K562 (cell line): ENCODE measurements around the gene CCDC97. TPM values are rescaled to one million over a fixed set of nuclear protein-coding genes. Genes with fewer than 3 reads are reported as not detected.

Experiments
- CC2D1A ChIP-seq: fragments of 450-650 bp; IDR thresholded peaks from 2 replicates; pipeline ENCODE4 v1.6.1; 2017; ENCODE audit warnings: mild to moderate bottlenecking
- DDX20 ChIP-seq: fragments of 450-650 bp; IDR thresholded peaks from 2 replicates; pipeline ENCODE4 v1.6.1; 2016; ENCODE audit warnings: missing genetic modification characterization, low read depth, mild to moderate bottlenecking, missing compliant biosample characterization, moderate library complexity
- IRF2 ChIP-seq: sonication (generic); formaldehyde crosslinking; IDR thresholded peaks from 2 replicates; pipeline ENCODE4 v1.8.1; 2022; ENCODE audit warnings: mild to moderate bottlenecking, missing genetic modification reagents
- KLF1 ChIP-seq: fragments of 450-650 bp; IDR thresholded peaks from 2 replicates; pipeline ENCODE4 v1.6.1; 2016; ENCODE audit warnings: missing genetic modification characterization, missing compliant biosample characterization
- MCM2 ChIP-seq: fragments of 450-650 bp; IDR thresholded peaks from 2 replicates; pipeline ENCODE4 v1.6.1; 2017; ENCODE audit warnings: low read depth, mild to moderate bottlenecking
- MEF2A ChIP-seq: IDR thresholded peaks from 2 replicates; pipeline ENCODE4 v1.6.1; 2011; ENCODE audit warnings: low read depth, mild to moderate bottlenecking, low read length, moderate library complexity; ENCODE audit not compliant: control insufficient read depth
- NFE2 ChIP-seq: IDR thresholded peaks from 2 replicates; pipeline ENCODE4 v1.6.1; 2014; ENCODE audit warnings: antibody characterized with exemption, low read depth
- POLR2AphosphoS2 ChIP-seq: IDR thresholded peaks from 2 replicates; pipeline ENCODE4 v1.6.1; 2012; ENCODE audit warnings: low read length, improper control_type of control experiment
- POLR3G ChIP-seq: IDR thresholded peaks from 2 replicates; pipeline ENCODE4 v1.6.1; 2011; ENCODE audit not compliant: insufficient read length, insufficient replicate concordance; ENCODE audit errors: extremely low read depth
- RCOR1 ChIP-seq, 2 experiments: IDR thresholded peaks; 2 replicates each; pipeline ENCODE4 v1.6.1; 2012; ENCODE audit warnings: low read depth in 2 of 2, low read length in 2 of 2, borderline replicate concordance in 1 of 2, improper control_type of control experiment in 1 of 2
- SIN3B ChIP-seq: fragments of 450-650 bp; IDR thresholded peaks from 2 replicates; pipeline ENCODE4 v1.6.1; 2017; ENCODE audit warnings: low read depth, mild to moderate bottlenecking, moderate library complexity
- TCF3 ChIP-seq: sonication (generic); formaldehyde crosslinking; IDR thresholded peaks from 2 replicates; pipeline ENCODE4 v1.4.0; 2020; ENCODE audit warnings: mild to moderate bottlenecking, missing genetic modification reagents
- ZBTB8A ChIP-seq: fragments of 450-650 bp; IDR thresholded peaks from 2 replicates; pipeline ENCODE4 v1.6.1; 2018; ENCODE audit warnings: mild to moderate bottlenecking, moderate library complexity; ENCODE audit not compliant: partially characterized antibody
- ZNF133 ChIP-seq: fragments of 250-450 bp; sonication (Bioruptor Pico); IDR thresholded peaks from 2 replicates; pipeline ENCODE4 v1.4.0; 2020; ENCODE audit warnings: mild to moderate bottlenecking
- ZNF311 ChIP-seq: fragments of 250-450 bp; sonication (Bioruptor Pico); IDR thresholded peaks from 2 replicates; pipeline ENCODE4 v1.4.0; 2020; ENCODE audit warnings: mild to moderate bottlenecking, moderate library complexity
- ZNF551 ChIP-seq: fragments of 250-450 bp; sonication (Bioruptor Pico); IDR thresholded peaks from 2 replicates; pipeline ENCODE4 v1.5.0; 2021; ENCODE audit warnings: mild to moderate bottlenecking, moderate library complexity
- ZNF584 ChIP-seq: fragments of 200-800 bp; sonication (Bioruptor generic); IDR thresholded peaks from 2 replicates; pipeline ENCODE4 v1.6.1; 2016; ENCODE audit warnings: low read depth, mild to moderate bottlenecking, missing genetic modification characterization, missing compliant biosample characterization
- polyA plus RNA-seq, 8 experiments: library from polyadenylated mRNA; depleted of rRNA in 4 of 8; stranded (reverse) in 5 of 8; unstranded in 3 of 8; fragments of >200 nt; fragmentation: Nextera tagmentation in 2 of 8; fragmentation: Illumina TruSeq in 1 of 8; extraction: Ambion mirVana in 2 of 8; extraction: Trizol in 1 of 8; gene quantifications; 2 replicates each; pipeline versions ENCODE4 v1.2.1 to v1.2.3, GENCODE V29; 2011 to 2014; ENCODE audit warnings: inconsistent platforms in 1 of 8, missing spikeins in 1 of 8
- total RNA-seq, 7 experiments: library from RNA; depleted of rRNA in 6 of 7; stranded (reverse); fragments of >200 nt in 6 of 7; fragmentation: Illumina TruSeq in 2 of 7; extraction: Trizol in 2 of 7; gene quantifications; 2 replicates each; pipeline versions ENCODE4 v1.2.1 to v1.2.3, GENCODE V29; 2011 to 2021; ENCODE audit warnings: low replicate concordance in 1 of 7
- TF ChIP-seq, protein P1 (sequence below): fragments of 450-650 bp; IDR thresholded peaks from 2 replicates; pipeline ENCODE4 v1.6.1; 2016; ENCODE audit warnings: mild to moderate bottlenecking
- TF ChIP-seq, protein P2 (sequence below), 2 experiments: IDR thresholded peaks; 2 replicates each; pipeline ENCODE4 v1.6.1; 2012; ENCODE audit warnings: improper control_type of control experiment in 2 of 2, low read depth in 2 of 2, low read length in 2 of 2, borderline replicate concordance in 1 of 2
- TF ChIP-seq, protein P3 (sequence below): sonication (generic); formaldehyde crosslinking; IDR thresholded peaks from 2 replicates; pipeline ENCODE4 v1.8.1; 2023; ENCODE audit warnings: mild to moderate bottlenecking, missing genetic modification reagents
- TF ChIP-seq, protein P4 (sequence below): fragments of 200-800 bp; sonication (Bioruptor generic); IDR thresholded peaks from 2 replicates; pipeline ENCODE4 v1.6.1; 2017; ENCODE audit warnings: missing genetic modification characterization, missing compliant biosample characterization

Gene CCDC97
- total and polyA plus RNA-seq, 9 of the 15 experiments (the other 6 are each of a cell fraction or from before 2014, with no cell fraction given) = 0.60 to 16.5 (median 7.0) TPM

DNA sequence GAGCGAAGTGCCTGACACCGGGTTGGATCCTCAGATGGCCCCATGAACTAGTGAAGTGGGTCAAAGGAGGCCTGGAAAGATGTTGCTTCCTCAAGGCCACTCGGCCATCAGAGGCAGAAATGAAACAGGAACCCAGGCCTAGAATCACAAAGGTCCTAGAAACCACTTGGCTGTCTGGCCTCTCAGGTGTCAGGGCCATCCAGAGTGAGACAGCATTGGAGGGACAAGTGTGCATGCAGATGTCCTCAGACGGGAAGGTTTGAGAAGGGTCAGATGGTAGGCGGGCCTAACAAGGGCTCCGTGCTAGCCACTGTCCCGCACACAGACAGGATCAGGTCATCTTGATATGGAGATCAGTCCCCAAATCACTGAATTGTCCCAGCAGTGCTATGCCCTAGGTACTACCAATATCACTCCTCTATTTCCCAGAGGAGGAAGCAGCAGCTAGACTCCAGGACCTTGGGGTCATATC is 14.3 kb downstream of the CCDC97 start (continued):
- no peak for TF ChIP-seq ZNF133
- no peak for TF ChIP-seq CC2D1A
- no peak for TF ChIP-seq POLR3G
- TF ChIP-seq, protein P1, sequence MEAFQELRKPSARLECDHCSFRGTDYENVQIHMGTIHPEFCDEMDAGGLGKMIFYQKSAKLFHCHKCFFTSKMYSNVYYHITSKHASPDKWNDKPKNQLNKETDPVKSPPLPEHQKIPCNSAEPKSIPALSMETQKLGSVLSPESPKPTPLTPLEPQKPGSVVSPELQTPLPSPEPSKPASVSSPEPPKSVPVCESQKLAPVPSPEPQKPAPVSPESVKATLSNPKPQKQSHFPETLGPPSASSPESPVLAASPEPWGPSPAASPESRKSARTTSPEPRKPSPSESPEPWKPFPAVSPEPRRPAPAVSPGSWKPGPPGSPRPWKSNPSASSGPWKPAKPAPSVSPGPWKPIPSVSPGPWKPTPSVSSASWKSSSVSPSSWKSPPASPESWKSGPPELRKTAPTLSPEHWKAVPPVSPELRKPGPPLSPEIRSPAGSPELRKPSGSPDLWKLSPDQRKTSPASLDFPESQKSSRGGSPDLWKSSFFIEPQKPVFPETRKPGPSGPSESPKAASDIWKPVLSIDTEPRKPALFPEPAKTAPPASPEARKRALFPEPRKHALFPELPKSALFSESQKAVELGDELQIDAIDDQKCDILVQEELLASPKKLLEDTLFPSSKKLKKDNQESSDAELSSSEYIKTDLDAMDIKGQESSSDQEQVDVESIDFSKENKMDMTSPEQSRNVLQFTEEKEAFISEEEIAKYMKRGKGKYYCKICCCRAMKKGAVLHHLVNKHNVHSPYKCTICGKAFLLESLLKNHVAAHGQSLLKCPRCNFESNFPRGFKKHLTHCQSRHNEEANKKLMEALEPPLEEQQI = no peak
- TF ChIP-seq TCF3 (CRISPR knock-in tag) = no peak; the same call in 1 of the 2 replicates
- no peak for TF ChIP-seq MCM2
- no peak for TF ChIP-seq DDX20 (tag)
- TF ChIP-seq RCOR1 (IDR thresholded peaks at IDR 0.05; ENCODE audit: borderline replicate concordance in 1 of 2, low read depth in 2 of 2, low read length in 2 of 2) = peak in 1 of 2 experiments; percentile 40; a peak in 1 of 4 replicates
- 0 out of 2 replicates have a peak, but pooled peaks have one; percentile 68 for TF ChIP-seq POLR2AphosphoS2
- no peak for TF ChIP-seq KLF1 (tag)
- TF ChIP-seq MEF2A = no peak
- TF ChIP-seq ZNF551 (CRISPR knock-in tag) = no peak
- TF ChIP-seq NFE2 = no peak
- TF ChIP-seq, protein P2, sequence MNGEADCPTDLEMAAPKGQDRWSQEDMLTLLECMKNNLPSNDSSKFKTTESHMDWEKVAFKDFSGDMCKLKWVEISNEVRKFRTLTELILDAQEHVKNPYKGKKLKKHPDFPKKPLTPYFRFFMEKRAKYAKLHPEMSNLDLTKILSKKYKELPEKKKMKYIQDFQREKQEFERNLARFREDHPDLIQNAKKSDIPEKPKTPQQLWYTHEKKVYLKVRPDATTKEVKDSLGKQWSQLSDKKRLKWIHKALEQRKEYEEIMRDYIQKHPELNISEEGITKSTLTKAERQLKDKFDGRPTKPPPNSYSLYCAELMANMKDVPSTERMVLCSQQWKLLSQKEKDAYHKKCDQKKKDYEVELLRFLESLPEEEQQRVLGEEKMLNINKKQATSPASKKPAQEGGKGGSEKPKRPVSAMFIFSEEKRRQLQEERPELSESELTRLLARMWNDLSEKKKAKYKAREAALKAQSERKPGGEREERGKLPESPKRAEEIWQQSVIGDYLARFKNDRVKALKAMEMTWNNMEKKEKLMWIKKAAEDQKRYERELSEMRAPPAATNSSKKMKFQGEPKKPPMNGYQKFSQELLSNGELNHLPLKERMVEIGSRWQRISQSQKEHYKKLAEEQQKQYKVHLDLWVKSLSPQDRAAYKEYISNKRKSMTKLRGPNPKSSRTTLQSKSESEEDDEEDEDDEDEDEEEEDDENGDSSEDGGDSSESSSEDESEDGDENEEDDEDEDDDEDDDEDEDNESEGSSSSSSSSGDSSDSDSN (IDR thresholded peaks at IDR 0.05; ENCODE audit: borderline replicate concordance in 1 of 2, low read depth in 2 of 2, low read length in 2 of 2) = no peak
- TF ChIP-seq ZNF311 (CRISPR knock-in tag) = no peak
- TF ChIP-seq, protein P3, sequence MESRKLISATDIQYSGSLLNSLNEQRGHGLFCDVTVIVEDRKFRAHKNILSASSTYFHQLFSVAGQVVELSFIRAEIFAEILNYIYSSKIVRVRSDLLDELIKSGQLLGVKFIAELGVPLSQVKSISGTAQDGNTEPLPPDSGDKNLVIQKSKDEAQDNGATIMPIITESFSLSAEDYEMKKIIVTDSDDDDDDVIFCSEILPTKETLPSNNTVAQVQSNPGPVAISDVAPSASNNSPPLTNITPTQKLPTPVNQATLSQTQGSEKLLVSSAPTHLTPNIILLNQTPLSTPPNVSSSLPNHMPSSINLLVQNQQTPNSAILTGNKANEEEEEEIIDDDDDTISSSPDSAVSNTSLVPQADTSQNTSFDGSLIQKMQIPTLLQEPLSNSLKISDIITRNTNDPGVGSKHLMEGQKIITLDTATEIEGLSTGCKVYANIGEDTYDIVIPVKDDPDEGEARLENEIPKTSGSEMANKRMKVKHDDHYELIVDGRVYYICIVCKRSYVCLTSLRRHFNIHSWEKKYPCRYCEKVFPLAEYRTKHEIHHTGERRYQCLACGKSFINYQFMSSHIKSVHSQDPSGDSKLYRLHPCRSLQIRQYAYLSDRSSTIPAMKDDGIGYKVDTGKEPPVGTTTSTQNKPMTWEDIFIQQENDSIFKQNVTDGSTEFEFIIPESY (CRISPR knock-in tag) = no peak
- no peak for TF ChIP-seq ZNF584
- TF ChIP-seq IRF2 (CRISPR knock-in tag) = no peak
- no peak for TF ChIP-seq ZBTB8A
- TF ChIP-seq, protein P4, sequence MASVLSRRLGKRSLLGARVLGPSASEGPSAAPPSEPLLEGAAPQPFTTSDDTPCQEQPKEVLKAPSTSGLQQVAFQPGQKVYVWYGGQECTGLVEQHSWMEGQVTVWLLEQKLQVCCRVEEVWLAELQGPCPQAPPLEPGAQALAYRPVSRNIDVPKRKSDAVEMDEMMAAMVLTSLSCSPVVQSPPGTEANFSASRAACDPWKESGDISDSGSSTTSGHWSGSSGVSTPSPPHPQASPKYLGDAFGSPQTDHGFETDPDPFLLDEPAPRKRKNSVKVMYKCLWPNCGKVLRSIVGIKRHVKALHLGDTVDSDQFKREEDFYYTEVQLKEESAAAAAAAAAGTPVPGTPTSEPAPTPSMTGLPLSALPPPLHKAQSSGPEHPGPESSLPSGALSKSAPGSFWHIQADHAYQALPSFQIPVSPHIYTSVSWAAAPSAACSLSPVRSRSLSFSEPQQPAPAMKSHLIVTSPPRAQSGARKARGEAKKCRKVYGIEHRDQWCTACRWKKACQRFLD (CRISPR knock-in tag) = no peak
- no peak for TF ChIP-seq SIN3B
